HepG2 (cell line): ENCODE results near the gene RABEP2. TPM values are rescaled to one million over a fixed set of nuclear protein-coding genes. Genes with fewer than 3 reads are reported as not detected.
A peak's percentile ranks its signal among the peaks of the same experiment; 100 is the strongest.

ENCODE experiments used
- CBX5 ChIP-seq: sonication (generic); formaldehyde crosslinking; IDR thresholded peaks from 2 replicates; pipeline ENCODE4 v1.4.0; 2020; ENCODE audit warnings: missing genetic modification reagents, borderline replicate concordance
- FOXP1 ChIP-seq, 2 experiments: fragments of 450-650 bp in 1 of 2; IDR thresholded peaks; 2 replicates each; pipeline ENCODE4 v1.6.1; 2017 to 2018; ENCODE audit warnings: antibody characterized with exemption in 1 of 2
- GLMP ChIP-seq: sonication (generic); formaldehyde crosslinking; IDR thresholded peaks from 2 replicates; pipeline ENCODE4 v1.9.0; 2021; ENCODE audit warnings: missing genetic modification reagents, mild to moderate bottlenecking, borderline replicate concordance
- GPN1 ChIP-seq: sonication (generic); formaldehyde crosslinking; IDR thresholded peaks from 2 replicates; pipeline ENCODE4 v1.5.1; 2020; ENCODE audit warnings: missing genetic modification reagents, borderline replicate concordance
- GTF3A ChIP-seq: sonication (generic); formaldehyde crosslinking; conservative IDR thresholded peaks from 2 replicates; pipeline ENCODE4 v1.4.0; 2020; ENCODE audit warnings: mild to moderate bottlenecking, missing genetic modification reagents
- HNRNPL ChIP-seq: fragments of 200-400 bp; formaldehyde crosslinking; IDR thresholded peaks from 2 replicates; pipeline ENCODE4 v1.6.1; 2017; ENCODE audit warnings: mild to moderate bottlenecking, low read depth, low read length
- KDM5A ChIP-seq: fragments of 200-600 bp; sonication (generic); IDR thresholded peaks from 2 replicates; pipeline ENCODE4 v1.7.0; 2018; ENCODE audit warnings: antibody characterized with exemption, mild to moderate bottlenecking, low read length, borderline replicate concordance
- MIER3 ChIP-seq: IDR thresholded peaks from 2 replicates; pipeline ENCODE4 v1.6.1; 2016; ENCODE audit warnings: missing compliant biosample characterization, borderline replicate concordance
- NBN ChIP-seq: fragments of 450-650 bp; conservative IDR thresholded peaks from 2 replicates; pipeline ENCODE4 v1.6.1; 2017
- PHF5A ChIP-seq: IDR thresholded peaks from one replicate; pipeline ENCODE4 v1.6.1; 2018; ENCODE audit warnings: low read depth, missing genetic modification reagents; ENCODE audit not compliant: unreplicated experiment
- RFXAP ChIP-seq: sonication (generic); formaldehyde crosslinking; IDR thresholded peaks from 2 replicates; pipeline ENCODE4 v1.4.0; 2020; ENCODE audit warnings: missing genetic modification reagents, borderline replicate concordance
- RORA ChIP-seq: sonication (generic); formaldehyde crosslinking; IDR thresholded peaks from 2 replicates; pipeline ENCODE4 v1.5.0; 2020; ENCODE audit warnings: mild to moderate bottlenecking, missing genetic modification reagents, moderate library complexity
- SIN3B ChIP-seq: fragments of 150-350 bp; IDR thresholded peaks from 2 replicates; pipeline ENCODE4 v1.6.1; 2014; ENCODE audit warnings: low read length
- SMAD1 ChIP-seq: sonication (generic); formaldehyde crosslinking; IDR thresholded peaks from 2 replicates; pipeline ENCODE4 v1.4.0; 2020; ENCODE audit warnings: missing genetic modification reagents, low read depth, mild to moderate bottlenecking, borderline replicate concordance
- STAT5B ChIP-seq: sonication (generic); formaldehyde crosslinking; IDR thresholded peaks from 2 replicates; pipeline ENCODE4 v1.4.0; 2020; ENCODE audit warnings: missing genetic modification reagents
- TAF15 ChIP-seq: fragments of 200-400 bp; formaldehyde crosslinking; IDR thresholded peaks from one replicate; pipeline ENCODE4 v1.6.1; 2018; ENCODE audit warnings: mild to moderate bottlenecking, low read depth, low read length; ENCODE audit not compliant: poor library complexity, severe bottlenecking
- U2AF1 ChIP-seq: fragments of 200-400 bp; formaldehyde crosslinking; optimal IDR thresholded peaks from 2 replicates; pipeline ENCODE3; 2017; ENCODE audit warnings: mild to moderate bottlenecking, low read depth, low read length
- YEATS4 ChIP-seq: sonication (generic); formaldehyde crosslinking; IDR thresholded peaks from 2 replicates; pipeline ENCODE4 v1.4.0; 2020; ENCODE audit warnings: missing genetic modification reagents, borderline replicate concordance
- ZBTB3 ChIP-seq: sonication (generic); formaldehyde crosslinking; IDR thresholded peaks from 2 replicates; pipeline ENCODE4 v1.4.0; 2020; ENCODE audit warnings: low read depth, mild to moderate bottlenecking, moderate library complexity, missing genetic modification reagents, borderline replicate concordance
- ZNF24 ChIP-seq: fragments of 450-650 bp; IDR thresholded peaks from 2 replicates; pipeline ENCODE4 v1.6.1; 2017; ENCODE audit warnings: antibody characterized with exemption, mild to moderate bottlenecking
- ZNF260 ChIP-seq: sonication (generic); formaldehyde crosslinking; IDR thresholded peaks from 2 replicates; pipeline ENCODE4 v1.4.0; 2020; ENCODE audit warnings: missing genetic modification reagents, low read depth, mild to moderate bottlenecking, borderline replicate concordance
- ZNF276 ChIP-seq: sonication (generic); formaldehyde crosslinking; IDR thresholded peaks from 2 replicates; pipeline ENCODE4 v1.4.0; 2020; ENCODE audit warnings: mild to moderate bottlenecking, low read depth, missing genetic modification reagents
- ZZZ3 ChIP-seq: sonication (generic); formaldehyde crosslinking; IDR thresholded peaks from 2 replicates; pipeline ENCODE4 v1.4.0; 2020; ENCODE audit warnings: missing genetic modification reagents, mild to moderate bottlenecking, borderline replicate concordance
- polyA plus RNA-seq, 8 experiments: library from polyadenylated mRNA; depleted of rRNA in 3 of 8; stranded (reverse) in 7 of 8; unstranded in 1 of 8; fragments of >200 nt; fragmentation: Illumina TruSeq in 4 of 8; extraction: Trizol in 4 of 8; gene quantifications; 2 replicates each; pipeline versions ENCODE4 v1.2.1 to v1.2.3, GENCODE V29; 2011 to 2016; ENCODE audit warnings: low read depth in 4 of 8, missing spikeins in 1 of 8, mixed read lengths in 1 of 8; ENCODE audit not compliant: insufficient read depth in 1 of 8
- total RNA-seq, 5 experiments: library from RNA; depleted of rRNA; stranded (reverse); fragments of >200 nt; fragmentation: Illumina TruSeq; extraction: Trizol; gene quantifications; 2 replicates each; pipeline ENCODE4 v1.2.3, GENCODE V29; 2016; ENCODE audit warnings: low read depth in 1 of 5
- TF ChIP-seq, protein P1 (sequence below): sonication (generic); formaldehyde crosslinking; IDR thresholded peaks from 2 replicates; pipeline ENCODE4 v1.8.1; 2022; ENCODE audit warnings: low read depth, mild to moderate bottlenecking, missing genetic modification reagents

RABEP2 gene
- total and polyA plus RNA-seq, 2 of the 13 experiments (the other 11 are each of a cell fraction or from before 2014, with no cell fraction given) = 10.8 to 18.4 TPM

- TF ChIP-seq ZNF276 = no peak
- no peak for TF ChIP-seq STAT5B (CRISPR knock-in tag)
- no peak; the same call in 1 of the 2 replicates for TF ChIP-seq RFXAP (CRISPR knock-in tag)
- TF ChIP-seq ZNF24 = no peak
- 0 out of 2 replicates have a peak, but pooled peaks have one; percentile 44 for TF ChIP-seq SMAD1
- no peak for TF ChIP-seq PHF5A (CRISPR knock-in tag)
- TF ChIP-seq, protein P1, sequence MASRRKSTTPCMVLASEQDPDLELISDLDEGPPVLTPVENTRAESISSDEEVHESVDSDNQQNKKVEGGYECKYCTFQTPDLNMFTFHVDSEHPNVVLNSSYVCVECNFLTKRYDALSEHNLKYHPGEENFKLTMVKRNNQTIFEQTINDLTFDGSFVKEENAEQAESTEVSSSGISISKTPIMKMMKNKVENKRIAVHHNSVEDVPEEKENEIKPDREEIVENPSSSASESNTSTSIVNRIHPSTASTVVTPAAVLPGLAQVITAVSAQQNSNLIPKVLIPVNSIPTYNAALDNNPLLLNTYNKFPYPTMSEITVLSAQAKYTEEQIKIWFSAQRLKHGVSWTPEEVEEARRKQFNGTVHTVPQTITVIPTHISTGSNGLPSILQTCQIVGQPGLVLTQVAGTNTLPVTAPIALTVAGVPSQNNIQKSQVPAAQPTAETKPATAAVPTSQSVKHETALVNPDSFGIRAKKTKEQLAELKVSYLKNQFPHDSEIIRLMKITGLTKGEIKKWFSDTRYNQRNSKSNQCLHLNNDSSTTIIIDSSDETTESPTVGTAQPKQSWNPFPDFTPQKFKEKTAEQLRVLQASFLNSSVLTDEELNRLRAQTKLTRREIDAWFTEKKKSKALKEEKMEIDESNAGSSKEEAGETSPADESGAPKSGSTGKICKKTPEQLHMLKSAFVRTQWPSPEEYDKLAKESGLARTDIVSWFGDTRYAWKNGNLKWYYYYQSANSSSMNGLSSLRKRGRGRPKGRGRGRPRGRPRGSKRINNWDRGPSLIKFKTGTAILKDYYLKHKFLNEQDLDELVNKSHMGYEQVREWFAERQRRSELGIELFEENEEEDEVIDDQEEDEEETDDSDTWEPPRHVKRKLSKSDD (CRISPR knock-in tag) = no peak
- no peak for TF ChIP-seq GLMP (CRISPR knock-in tag)
- TF ChIP-seq TAF15 = no peak
- no peak for TF ChIP-seq U2AF1
- TF ChIP-seq ZZZ3 (CRISPR knock-in tag) = no peak
- no peak; the same call in 1 of the 2 replicates for TF ChIP-seq SIN3B
- no peak for TF ChIP-seq NBN
- TF ChIP-seq RORA (CRISPR knock-in tag) = no peak
- TF ChIP-seq CBX5 (CRISPR knock-in tag) = no peak
- no peak for TF ChIP-seq MIER3
- TF ChIP-seq GPN1 (CRISPR knock-in tag) = no peak; the same call in 1 of the 2 replicates
- TF ChIP-seq FOXP1 (IDR thresholded peaks at IDR 0.05) = no peak
- no peak for TF ChIP-seq FOXP1 (CRISPR knock-in tag; IDR thresholded peaks at IDR 0.05)
- TF ChIP-seq YEATS4 (CRISPR knock-in tag) = no peak; the same call in 1 of the 2 replicates
- TF ChIP-seq HNRNPL = no peak
- TF ChIP-seq ZNF260 (CRISPR knock-in tag) = no peak
- TF ChIP-seq KDM5A = no peak
- TF ChIP-seq ZBTB3 = no peak
- TF ChIP-seq GTF3A (CRISPR knock-in tag) = no peak
These were observed 11.1 kb upstream of the RABEP2 start (continued) for GRCh38 chr16:28935924-28936783.
